Brain pericyte (primary cell): ENCODE data around the gene RAB11FIP4.

ENCODE experiments used
- DNase-seq: peaks from one replicate; pipeline ENCODE4 v3.0.0-alpha.2; 2012; ENCODE audit warnings: low read depth, low spot score

Gene RAB11FIP4

GRCh38 chr17:31568121-31568520 is 176.6 kb downstream of the RAB11FIP4 start:
- DNase-seq, result no peak

- DNase-seq, result no peak
These were observed 177.1 kb downstream of the RAB11FIP4 start for GRCh38 chr17:31568539-31568938.

- no peak for DNase-seq
These were observed 178.8 kb downstream of the RAB11FIP4 start for GRCh38 chr17:31570231-31570630.

GRCh38 chr17:31570951-31571892 is 179.7 kb downstream of the RAB11FIP4 start:
- no peak for DNase-seq

GRCh38 chr17:31572341-31572740 is 180.9 kb downstream of the RAB11FIP4 start:
- no peak for DNase-seq

DNA sequence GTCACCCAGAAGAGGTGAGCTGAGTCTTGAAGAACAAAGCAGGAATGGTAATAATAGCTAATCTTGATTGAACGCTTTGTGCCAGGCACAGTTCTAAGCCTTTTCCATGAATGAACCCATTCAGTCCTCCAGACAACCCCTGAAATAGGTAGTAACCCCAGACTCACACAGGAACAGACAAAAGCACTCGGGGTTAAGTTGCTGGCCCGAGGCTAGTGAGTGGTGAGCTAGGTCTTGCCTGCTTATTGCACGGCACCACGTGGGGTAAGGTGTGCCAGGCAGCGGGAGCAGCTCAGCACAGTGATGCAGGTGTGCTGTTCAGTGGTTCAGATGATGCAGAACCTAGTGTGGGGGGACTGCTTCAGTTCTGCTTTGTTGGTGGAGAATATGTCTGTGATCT is 181.6 kb downstream of the RAB11FIP4 start:
- DNase-seq, result no peak

GRCh38 chr17:31573861-31574260 is 182.4 kb downstream of the RAB11FIP4 start:
- DNase-seq, result no peak

- DNase-seq, result no peak
These were observed 183.0 kb downstream of the RAB11FIP4 start for GRCh38 chr17:31574458-31574857.

DNA sequence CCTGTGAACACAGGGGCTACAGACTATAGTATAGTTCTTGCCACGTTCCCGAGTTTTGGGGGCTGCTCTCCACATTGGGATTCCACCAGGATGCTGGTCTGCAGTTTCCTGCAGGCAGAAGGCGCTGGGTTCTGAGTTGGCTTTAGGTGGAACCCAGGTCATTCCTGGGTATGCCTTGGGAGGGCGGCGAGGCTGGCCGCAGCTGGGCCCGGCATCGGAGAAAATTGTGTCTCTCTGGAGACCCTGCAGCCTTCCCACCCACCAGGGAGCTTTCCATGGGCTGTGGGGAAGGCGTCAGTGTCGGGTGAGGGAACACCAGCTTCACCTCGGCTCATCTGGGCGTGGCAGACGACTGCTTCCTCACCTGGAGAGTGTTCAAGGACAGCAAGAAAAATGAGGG is 183.6 kb downstream of the RAB11FIP4 start:
- no peak for DNase-seq

- DNase-seq, result no peak
These were observed 187.8 kb downstream of the RAB11FIP4 start for GRCh38 chr17:31579265-31579664.

DNA sequence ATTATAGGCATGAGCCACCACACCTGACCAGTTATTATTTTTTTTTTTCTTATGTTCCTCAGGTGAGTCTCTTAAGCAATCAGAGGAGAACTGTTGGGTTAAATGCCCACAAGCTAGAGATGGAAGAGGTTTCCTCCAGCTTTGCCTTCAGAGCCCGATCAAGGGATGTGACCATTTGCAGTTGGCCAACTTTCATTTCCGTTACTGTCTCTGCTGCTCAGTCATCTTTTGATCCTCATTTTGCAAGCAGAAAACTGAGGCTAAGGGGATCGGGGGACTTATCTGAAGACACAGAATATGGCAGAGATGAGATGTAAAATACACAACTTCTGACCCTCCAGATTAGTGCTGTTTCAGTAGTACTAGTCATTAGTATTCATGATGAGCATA is 188.8 kb downstream of the RAB11FIP4 start:
- no peak for DNase-seq

DNA sequence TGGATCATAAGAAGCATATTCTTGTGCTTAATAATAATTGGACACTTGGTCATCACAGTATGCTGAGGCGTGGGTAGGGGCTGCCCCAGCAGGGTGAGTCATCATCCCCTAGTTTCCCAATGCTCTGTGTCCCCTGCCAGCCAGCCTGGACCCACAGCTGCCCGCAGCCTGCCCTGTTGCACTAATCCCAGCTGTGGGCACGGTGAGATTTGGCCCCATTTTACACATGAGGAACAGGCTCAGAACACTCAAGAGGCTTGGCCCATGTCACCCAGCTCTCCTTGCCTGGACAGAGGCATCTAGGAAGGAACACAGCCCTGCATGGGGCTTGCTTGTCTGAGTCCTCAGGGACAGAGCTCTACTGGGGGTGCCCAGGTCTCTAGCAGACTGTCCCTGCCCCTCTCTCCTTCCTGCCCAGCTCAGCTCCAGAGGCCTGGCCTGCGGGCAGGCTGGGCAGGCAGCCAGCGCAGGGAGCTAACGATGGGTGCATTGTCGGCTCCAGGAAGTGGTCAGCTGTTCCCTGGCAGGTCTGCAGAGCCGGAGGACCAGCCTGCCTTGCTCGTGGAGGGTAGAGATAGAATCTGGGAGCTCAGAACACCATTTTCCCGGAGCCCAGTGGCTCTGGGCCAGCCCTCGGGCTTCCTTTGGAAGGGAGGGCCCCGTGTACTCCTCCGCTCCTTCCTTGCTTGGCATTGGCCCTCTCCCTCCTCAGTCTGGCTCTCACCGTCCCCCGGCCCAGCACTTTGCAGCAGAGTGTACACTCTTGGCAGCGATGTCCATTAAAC is 189.4 kb downstream of the RAB11FIP4 start:
- peak; percentile 57 for DNase-seq

- DNase-seq, result no peak
These were observed 190.0 kb downstream of the RAB11FIP4 start for GRCh38 chr17:31581491-31581890.

DNA sequence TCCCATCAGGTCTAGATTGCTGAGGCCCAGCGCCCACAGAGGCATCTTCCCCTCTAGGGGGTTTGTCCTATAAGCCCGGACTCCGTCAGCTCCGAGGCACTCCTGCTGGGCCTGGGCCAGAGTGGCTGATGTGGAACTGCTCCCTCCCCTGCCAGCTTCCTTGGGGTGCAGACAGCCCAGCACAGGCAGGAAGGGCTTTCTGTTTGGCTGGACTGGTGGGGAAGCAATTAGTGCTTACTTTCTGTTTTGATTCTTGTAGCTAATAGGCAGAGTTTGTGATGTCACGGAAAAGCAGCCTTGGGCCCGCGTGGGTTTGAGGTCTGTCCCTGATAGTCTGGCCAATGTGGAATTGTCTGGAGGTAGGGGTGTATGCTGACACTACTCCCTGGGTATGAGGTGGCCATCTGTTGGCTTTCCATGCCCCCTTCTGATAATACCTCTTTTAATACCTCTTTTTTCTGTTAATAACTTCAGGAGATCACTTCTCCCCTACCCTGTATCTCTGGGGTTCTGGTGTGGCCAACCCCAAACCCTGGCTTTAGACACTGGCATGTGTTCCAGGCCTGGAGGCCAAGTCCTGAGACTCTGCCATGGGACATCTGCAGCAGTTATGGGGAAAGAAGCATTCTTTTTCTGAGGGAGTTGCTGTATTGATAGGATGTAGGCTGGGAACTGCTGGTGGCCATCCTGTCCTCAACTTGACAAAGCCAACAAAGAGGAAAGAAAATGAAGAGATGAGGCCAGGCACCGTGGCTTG is 190.9 kb downstream of the RAB11FIP4 start:
- DNase-seq, result no peak

DNA sequence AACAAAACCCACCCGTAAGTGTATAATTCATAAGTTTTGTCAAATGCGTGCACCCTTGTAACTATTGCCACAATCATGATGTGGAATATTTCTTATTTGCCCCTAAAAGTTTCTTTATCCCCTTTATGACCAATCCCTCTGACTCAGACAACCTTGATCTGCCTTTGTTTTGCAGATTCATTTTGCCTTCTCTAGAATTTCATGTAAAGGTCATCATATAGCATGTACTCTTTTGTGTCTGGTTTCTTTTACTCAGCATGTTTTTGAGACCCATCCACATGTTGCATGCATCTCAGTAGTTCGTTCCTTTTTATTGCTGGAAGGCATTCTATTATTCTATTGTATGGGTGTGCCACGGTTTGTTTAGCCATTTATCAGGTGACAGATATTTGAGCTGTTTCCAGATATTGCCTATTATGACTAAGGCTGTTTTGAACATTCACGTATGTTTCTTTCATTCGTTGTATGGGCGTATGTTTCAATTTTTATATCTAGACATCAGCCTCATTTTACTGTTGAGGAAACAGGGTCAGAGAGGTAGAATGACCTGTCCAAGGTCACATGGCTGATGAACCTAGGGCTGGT is 192.4 kb downstream of the RAB11FIP4 start:
- no peak for DNase-seq

- DNase-seq, result no peak
These were observed 193.2 kb downstream of the RAB11FIP4 start for GRCh38 chr17:31584438-31585279.

DNA sequence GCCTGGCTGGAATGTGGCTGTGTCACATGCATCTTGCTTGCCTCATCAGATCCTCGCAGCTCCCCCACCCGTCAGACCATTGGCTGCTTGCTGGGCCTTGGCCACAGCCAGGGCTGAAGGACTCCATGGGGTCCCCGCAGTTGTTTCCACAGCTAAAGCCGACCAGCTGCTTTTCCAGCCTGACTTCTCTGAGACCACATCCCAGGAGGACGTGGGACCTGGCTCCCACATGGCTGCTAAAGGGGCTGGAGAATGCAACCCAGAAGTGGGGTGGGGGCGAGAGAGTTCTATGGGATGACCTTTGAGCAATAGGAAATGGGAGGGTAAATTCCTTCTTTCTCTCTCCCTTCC is 193.8 kb downstream of the RAB11FIP4 start:
- no peak for DNase-seq

DNA sequence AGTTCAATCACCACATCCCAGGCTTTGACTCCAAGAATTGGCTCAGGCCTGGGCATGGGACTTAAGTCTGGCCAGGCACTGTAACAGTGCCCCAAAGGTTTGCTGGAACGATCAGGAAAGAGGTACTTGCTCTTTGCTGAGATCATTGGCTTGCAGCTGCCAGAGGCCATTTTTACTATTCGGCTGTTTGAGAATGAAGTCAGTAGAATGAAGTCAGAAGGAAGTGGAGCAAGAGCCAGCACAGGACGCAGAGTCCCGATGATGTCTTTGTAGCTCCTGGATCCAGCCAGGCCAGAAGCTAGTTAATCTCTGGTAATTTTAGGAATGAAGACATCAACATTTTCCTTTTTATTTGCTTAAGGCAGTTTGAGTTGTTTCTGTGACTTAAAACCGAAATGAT is 195.5 kb downstream of the RAB11FIP4 start:
- DNase-seq, result no peak

- DNase-seq, result no peak
These were observed 196.0 kb downstream of the RAB11FIP4 start for GRCh38 chr17:31587462-31587861.
